Stimulated activated CD4-positive, alpha-beta T cell treated with anti-CD3 and anti-CD28 coated beads, Interleukin-1b, Interleukin-23, amount 100 ng/mL, for 24 hours (primary cell): ENCODE results near the gene C20orf204.

Experiments
- DNase-seq, 4 experiments: peaks; one replicate each; pipeline ENCODE4 v3.0.0-alpha.2; 2020; ENCODE audit warnings: low read depth in 4 of 4, low spot score in 1 of 4

C20orf204 gene

GRCh38 chr20:64041040-64041780, 5.2 kb downstream of the C20orf204 start:
- DNase-seq = no peak

- DNase-seq = no peak
Observed at GRCh38 chr20:64041781-64042053, 5.7 kb downstream of the C20orf204 start.

- DNase-seq = no peak
Observed at GRCh38 chr20:64042054-64042781, 6.2 kb downstream of the C20orf204 start.

GRCh38 chr20:64043768-64044167, 7.8 kb downstream of the C20orf204 start:
- DNase-seq = no peak

- DNase-seq = no peak
Observed at GRCh38 chr20:64044484-64045247, 8.7 kb downstream of the C20orf204 start.

- DNase-seq = no peak
Observed at GRCh38 chr20:64045346-64046011, 9.5 kb downstream of the C20orf204 start.

- DNase-seq = no peak
Observed at GRCh38 chr20:64047046-64047389, 11.0 kb downstream of the C20orf204 start.

GRCh38 chr20:64047968-64048401, 12.0 kb downstream of the C20orf204 start:
- DNase-seq = no peak

- DNase-seq = no peak
Observed at GRCh38 chr20:64048402-64049044, 12.5 kb downstream of the C20orf204 start.

- DNase-seq = no peak
Observed at GRCh38 chr20:64049060-64049877, 13.3 kb downstream of the C20orf204 start, which contains the start of gene SOX18. Gene SOX18 (minus strand): TSS chr20:64049639. CDS start chr20:64049516, 123 bp downstream.

- DNase-seq = no peak
Observed at GRCh38 chr20:64049878-64050260, 13.9 kb downstream of the C20orf204 start.

- DNase-seq = no peak
Observed at GRCh38 chr20:64050261-64051032, 14.5 kb downstream of the C20orf204 start.

GRCh38 chr20:64051033-64051452, 15.1 kb downstream of the C20orf204 start:
- DNase-seq = no peak

GRCh38 chr20:64051561-64052325, 15.8 kb downstream of the C20orf204 start:
- no peak for DNase-seq

- DNase-seq = no peak
Observed at GRCh38 chr20:64052326-64052722, 16.3 kb downstream of the C20orf204 start.

- no peak for DNase-seq
Observed at GRCh38 chr20:64052987-64053840, 17.2 kb downstream of the C20orf204 start.

- DNase-seq = no peak
Observed at GRCh38 chr20:64053841-64054661, 18.1 kb downstream of the C20orf204 start.
